Nephron (organoid): ENCODE results near the gene PLAAT1.

Source experiments
- H3K27ac Mint-ChIP-seq, 3 experiments: 2 replicates each; pipeline ENCODE4 v1.8.0; 2020; ENCODE audit warnings: mixed read lengths in 3 of 3, mild to moderate bottlenecking in 2 of 3, moderate library complexity in 1 of 3
- H3K27me3 Mint-ChIP-seq: 2 replicates; pipeline ENCODE4 v1.8.0; 2021; ENCODE audit warnings: low read depth, mild to moderate bottlenecking, moderate library complexity, mixed read lengths
- H3K36me3 Mint-ChIP-seq: 2 replicates; pipeline ENCODE4 v1.8.0; 2020; ENCODE audit warnings: low read depth, mixed read lengths
- H3K4me1 Mint-ChIP-seq: 2 replicates; pipeline ENCODE4 v1.8.0; 2020; ENCODE audit warnings: mixed read lengths
- H3K4me3 Mint-ChIP-seq, 3 experiments: 2 replicates each; pipeline ENCODE4 v1.8.0; 2020; ENCODE audit warnings: mild to moderate bottlenecking in 3 of 3, mixed read lengths in 3 of 3, moderate library complexity in 2 of 3
- H3K9me3 Mint-ChIP-seq: 2 replicates; pipeline ENCODE4 v1.8.0; 2020; ENCODE audit warnings: mixed read lengths
- CTCF ChIP-seq, 3 experiments: fragments of 200-600 bp; sonication (generic); IDR thresholded peaks; one replicate each; pipeline ENCODE4 v1.5.0; 2021; ENCODE audit warnings: antibody characterized with exemption in 3 of 3; ENCODE audit not compliant: unreplicated experiment in 3 of 3

PLAAT1 gene

GRCh38 chr3:193262707-193263106, 21.7 kb downstream of the PLAAT1 start:
- no peak for TF ChIP-seq CTCF (IDR thresholded peaks at IDR 0.05; ENCODE audit: unreplicated experiment in 3 of 3)
- Mint-ChIP-seq H3K36me3 (no peaks in the 10 kb centered on the region), H3K27me3 (no peaks in the 10 kb centered on the region), H3K4me3 (no peak overlapping the region), H3K9me3 (peaks cover 2% of the 10 kb centered on the region), H3K27ac (no peak overlapping the region), H3K4me1 (no peaks in the 10 kb centered on the region)

- Mint-ChIP-seq H3K9me3 (no peaks in the 10 kb centered on the region), H3K27me3 (no peaks in the 10 kb centered on the region), H3K36me3 (no peaks in the 10 kb centered on the region), H3K27ac (no peak overlapping the region), H3K4me1 (peaks cover 18% of the 10 kb centered on the region), H3K4me3 (no peak overlapping the region)
- TF ChIP-seq CTCF (IDR thresholded peaks at IDR 0.05; ENCODE audit: unreplicated experiment in 3 of 3), result no peak
Measured at GRCh38 chr3:193269343-193270028, 28.5 kb downstream of the PLAAT1 start.

- Mint-ChIP-seq H3K4me3 (no peak overlapping the region), H3K9me3 (no peaks in the 10 kb centered on the region), H3K27me3 (no peaks in the 10 kb centered on the region), H3K36me3 (no peaks in the 10 kb centered on the region), H3K4me1 (peaks cover 18% of the 10 kb centered on the region), H3K27ac (no peak overlapping the region)
- no peak for TF ChIP-seq CTCF (IDR thresholded peaks at IDR 0.05; ENCODE audit: unreplicated experiment in 3 of 3)
Measured at GRCh38 chr3:193270451-193270850, 29.4 kb downstream of the PLAAT1 start.

GRCh38 chr3:193271101-193271840, 30.2 kb downstream of the PLAAT1 start:
- Mint-ChIP-seq H3K4me1 (peaks cover 18% of the 10 kb centered on the region), H3K36me3 (no peaks in the 10 kb centered on the region), H3K9me3 (no peaks in the 10 kb centered on the region), H3K27me3 (no peaks in the 10 kb centered on the region), H3K27ac (no peak overlapping the region), H3K4me3 (no peak overlapping the region)
- no peak for TF ChIP-seq CTCF (IDR thresholded peaks at IDR 0.05; ENCODE audit: unreplicated experiment in 3 of 3)

GRCh38 chr3:193292386-193292785, 51.4 kb downstream of the PLAAT1 start:
- no peak overlapping the region for H3K4me3 Mint-ChIP-seq
- H3K9me3 Mint-ChIP-seq, result peaks cover 24% of the 10 kb centered on the region
- no peak overlapping the region for H3K27ac Mint-ChIP-seq
- no peaks in the 10 kb centered on the region for H3K36me3 Mint-ChIP-seq
- H3K4me1 Mint-ChIP-seq, result no peaks in the 10 kb centered on the region
- H3K27me3 Mint-ChIP-seq, result peaks cover 3% of the 10 kb centered on the region
- no peak for TF ChIP-seq CTCF (IDR thresholded peaks at IDR 0.05; ENCODE audit: unreplicated experiment in 3 of 3)

GRCh38 chr3:193295985-193296384, 55.0 kb downstream of the PLAAT1 start:
- no peak overlapping the region for H3K4me3 Mint-ChIP-seq
- peaks cover 21% of the 10 kb centered on the region for H3K9me3 Mint-ChIP-seq
- H3K27me3 Mint-ChIP-seq, result peaks cover 3% of the 10 kb centered on the region
- TF ChIP-seq CTCF (IDR thresholded peaks at IDR 0.05; ENCODE audit: unreplicated experiment in 3 of 3), result no peak
- H3K27ac Mint-ChIP-seq, result no peak overlapping the region
- H3K36me3 Mint-ChIP-seq, result no peaks in the 10 kb centered on the region
- no peaks in the 10 kb centered on the region for H3K4me1 Mint-ChIP-seq
